RWPE1 (cell line): ENCODE measurements around the gene TSPAN14.

ENCODE experiments used
- CTCF ChIA-PET: fragments of 350-600 bp; sonication (Branson Sonifier 250); formaldehyde crosslinking; extraction: SDS; loops from one replicate; lab custom pipeline; 2021; lab: Yijun Ruan, JAX
- POLR2A ChIA-PET: fragments of 400-600 bp; formaldehyde crosslinking; extraction: SDS; loops from one replicate; lab custom pipeline; 2020; ENCODE audit warnings: antibody characterized with exemption; ENCODE audit not compliant: low non-redundant PET; lab: Yijun Ruan, JAX
- DNase-seq: peaks from one replicate; pipeline ENCODE4 v3.0.0; 2012; ENCODE audit warnings: low spot score
- H3K27ac ChIP-seq: fragments of 450-650 bp; 2 replicates; pipeline ENCODE4 v1.5.1; 2017
- TF ChIP-seq, protein P1 (sequence below): fragments of 450-650 bp; conservative IDR thresholded peaks from 2 replicates; pipeline ENCODE4 v1.5.1; 2017; ENCODE audit warnings: low read depth, mild to moderate bottlenecking

TSPAN14 gene

DNA sequence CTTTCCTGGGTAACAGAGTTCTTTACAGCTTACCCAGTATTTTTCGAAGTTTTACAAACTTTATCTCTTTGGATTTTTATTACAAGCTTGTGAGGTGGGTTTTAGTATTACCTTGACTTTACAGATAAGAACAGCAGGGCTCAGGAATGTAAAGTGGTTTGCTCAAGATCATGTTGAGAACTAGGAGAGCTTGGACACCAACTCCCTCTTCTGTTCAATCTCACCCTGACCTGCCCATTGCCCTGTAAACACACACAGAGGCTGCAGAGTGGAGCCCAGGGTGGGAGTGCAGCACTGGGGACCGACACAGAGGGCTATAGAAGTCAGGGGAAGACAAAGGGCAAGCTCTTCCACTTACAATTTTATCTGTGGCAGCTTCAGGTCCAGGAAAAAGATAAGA is 4.6 kb upstream of the TSPAN14 start:
- CTCF ChIA-PET: interaction anchor here (0.6 to 2.9 kb wide), 3 partner anchors 9 to 56 kb away, joined by 3 to 15 read pairs (median 4); no protein-coding TSS in a partner anchor
- TF ChIP-seq, protein P1, sequence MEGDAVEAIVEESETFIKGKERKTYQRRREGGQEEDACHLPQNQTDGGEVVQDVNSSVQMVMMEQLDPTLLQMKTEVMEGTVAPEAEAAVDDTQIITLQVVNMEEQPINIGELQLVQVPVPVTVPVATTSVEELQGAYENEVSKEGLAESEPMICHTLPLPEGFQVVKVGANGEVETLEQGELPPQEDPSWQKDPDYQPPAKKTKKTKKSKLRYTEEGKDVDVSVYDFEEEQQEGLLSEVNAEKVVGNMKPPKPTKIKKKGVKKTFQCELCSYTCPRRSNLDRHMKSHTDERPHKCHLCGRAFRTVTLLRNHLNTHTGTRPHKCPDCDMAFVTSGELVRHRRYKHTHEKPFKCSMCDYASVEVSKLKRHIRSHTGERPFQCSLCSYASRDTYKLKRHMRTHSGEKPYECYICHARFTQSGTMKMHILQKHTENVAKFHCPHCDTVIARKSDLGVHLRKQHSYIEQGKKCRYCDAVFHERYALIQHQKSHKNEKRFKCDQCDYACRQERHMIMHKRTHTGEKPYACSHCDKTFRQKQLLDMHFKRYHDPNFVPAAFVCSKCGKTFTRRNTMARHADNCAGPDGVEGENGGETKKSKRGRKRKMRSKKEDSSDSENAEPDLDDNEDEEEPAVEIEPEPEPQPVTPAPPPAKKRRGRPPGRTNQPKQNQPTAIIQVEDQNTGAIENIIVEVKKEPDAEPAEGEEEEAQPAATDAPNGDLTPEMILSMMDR: no peak
- H3K27ac ChIP-seq: no peak overlapping the region
- no peak for DNase-seq
- POLR2A ChIA-PET: interaction anchor here (0.5 kb wide), 1 partner anchor 41 kb away, joined by 3 read pairs; the partner anchor contains the start of gene PRXL2A

DNA sequence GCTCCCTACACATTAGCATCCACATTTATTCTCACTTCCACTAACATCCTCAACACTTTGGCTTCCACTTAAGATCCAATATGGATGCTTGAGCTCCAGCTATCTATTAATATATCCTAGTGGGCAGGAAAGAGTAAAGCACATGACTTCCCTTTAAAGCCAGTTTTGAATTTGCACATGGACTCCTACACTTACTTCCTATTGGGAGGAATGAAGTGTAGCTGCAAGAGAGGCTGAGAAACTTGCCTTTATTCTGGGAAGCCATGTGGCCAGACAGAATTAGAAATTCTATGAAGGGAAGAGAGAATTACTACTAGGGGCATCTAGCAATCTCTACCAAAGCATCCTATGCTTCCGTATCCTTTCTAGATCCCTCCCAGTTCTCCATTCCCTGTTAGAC is 3.0 kb upstream of the TSPAN14 start:
- DNase-seq: no peak
- H3K27ac ChIP-seq: no peak overlapping the region
- TF ChIP-seq, protein P1: no peak
- CTCF ChIA-PET: no interaction called here
- POLR2A ChIA-PET: interaction anchor here (0.7 kb wide), 1 partner anchor 43 kb away, joined by 5 read pairs; no protein-coding TSS in a partner anchor

DNA sequence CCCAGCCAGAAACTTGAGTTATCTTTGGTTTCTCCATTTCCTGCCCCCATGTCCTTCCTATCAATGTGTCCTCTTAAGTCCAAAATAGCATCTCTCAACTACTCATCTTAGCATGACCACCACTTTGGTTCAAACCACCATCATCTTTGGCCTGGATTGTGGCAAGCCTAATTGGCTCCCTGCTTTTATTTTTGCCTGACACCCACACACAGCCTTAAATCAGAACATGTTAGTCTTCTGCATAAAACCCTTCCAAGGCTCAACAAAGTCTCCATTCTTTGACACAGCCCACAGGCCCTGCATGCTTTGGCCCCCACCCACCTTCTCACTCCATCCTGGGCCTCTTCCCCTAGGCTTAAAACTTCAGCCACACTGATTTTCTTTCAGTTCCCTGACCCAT is 2.0 kb upstream of the TSPAN14 start:
- H3K27ac ChIP-seq: peak overlapping the region; percentile 97; the same call in 1 of the 2 replicates
- TF ChIP-seq, protein P1: no peak
- POLR2A ChIA-PET: interaction anchor here (0.8 kb wide), 1 partner anchor 56 kb away, joined by 5 read pairs; no protein-coding TSS in a partner anchor
- CTCF ChIA-PET: interaction anchor here (3.2 to 6.0 kb wide), 2 partner anchors 8 to 53 kb away, joined by 16 to 41 read pairs; no protein-coding TSS in a partner anchor
- DNase-seq: no peak

DNA sequence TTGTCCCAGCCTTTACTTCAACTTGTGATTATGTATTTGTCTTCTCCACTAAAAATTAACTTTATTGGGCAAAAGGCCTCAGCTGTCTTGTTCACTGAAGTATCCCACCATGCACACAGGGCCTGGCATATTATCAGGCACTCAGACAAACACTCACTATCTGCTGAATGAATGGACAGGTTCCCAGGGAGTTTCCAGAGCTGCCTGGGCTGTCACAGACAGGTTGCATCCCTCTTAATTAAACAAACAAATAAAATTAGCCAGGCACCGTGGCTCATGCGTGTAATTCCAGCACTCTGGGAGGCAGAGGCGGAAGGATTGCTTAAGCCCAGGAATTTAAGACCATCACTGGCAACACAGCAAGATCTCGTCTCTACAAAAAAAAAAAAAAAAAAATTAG is 1.5 kb upstream of the TSPAN14 start:
- TF ChIP-seq, protein P1: no peak
- no peak for DNase-seq
- peak overlapping the region; percentile 97 for H3K27ac ChIP-seq
- CTCF ChIA-PET: interaction anchor here (0.6 to 6.0 kb wide), 5 partner anchors 8 to 296 kb away, joined by 3 to 41 read pairs (median 5); no protein-coding TSS in a partner anchor
- POLR2A ChIA-PET: interaction anchor here (0.7 to 0.8 kb wide), 2 partner anchors 44 to 55 kb away, joined by 3 to 5 read pairs; partner anchors contain the start of gene PRXL2A

DNA sequence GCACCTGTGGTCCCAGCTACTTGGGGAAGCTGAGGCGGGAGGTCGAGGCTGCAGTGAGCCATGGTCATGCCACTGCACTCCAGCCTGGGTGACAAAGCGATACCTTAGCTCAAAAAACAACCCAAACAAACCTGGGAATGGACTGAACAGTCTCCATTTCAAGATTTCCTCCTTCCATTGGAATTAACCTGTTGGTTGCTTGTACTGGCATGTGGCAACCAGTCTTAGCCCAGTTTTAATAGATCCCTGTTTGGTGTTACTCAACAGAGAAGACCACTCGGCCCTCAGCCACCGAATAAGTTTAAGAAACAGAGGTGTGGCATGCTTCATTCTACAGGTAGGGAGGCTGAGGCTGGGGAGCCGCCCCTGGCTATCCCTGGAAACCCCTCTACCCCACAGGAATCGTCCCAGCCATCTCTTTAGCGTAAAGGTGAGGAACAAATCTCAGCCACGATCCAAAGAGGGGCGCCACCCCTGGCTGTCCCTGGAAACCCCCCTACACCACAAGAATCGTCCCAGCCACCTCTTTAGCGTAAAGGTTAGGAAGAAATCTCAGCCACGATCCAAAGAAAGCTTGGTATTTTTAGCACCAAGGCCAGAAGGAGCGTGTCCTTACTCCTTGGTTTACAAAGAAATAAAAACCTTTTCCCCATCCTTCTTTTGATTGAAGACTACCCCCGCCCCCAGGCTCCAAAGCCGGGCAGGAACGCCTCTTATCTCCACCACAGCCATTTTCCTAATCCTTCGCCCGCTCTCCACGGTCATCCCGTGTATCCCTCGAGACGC is 861 bp upstream of the TSPAN14 start:
- TF ChIP-seq, protein P1: no peak
- DNase-seq: peak; percentile 63
- CTCF ChIA-PET: interaction anchor here (0.6 to 6.0 kb wide), 7 partner anchors 8 to 1253 kb away, joined by 3 to 41 read pairs (median 5); no protein-coding TSS in a partner anchor
- POLR2A ChIA-PET: interaction anchor here (0.7 to 0.8 kb wide), 3 partner anchors 24 to 55 kb away, joined by 3 to 5 read pairs (median 4); partner anchors contain the start of gene PRXL2A
- peak overlapping the region; percentile 97 for H3K27ac ChIP-seq
